NCI-H2171 treated with DMSO at 0.1 percent for 48 hours (cell line): Measurements from ENCODE around the gene OR2T11.
A peak's percentile ranks its signal among the peaks of the same experiment; 100 is the strongest.
"Not testable (repeated sequence)": the region's sequence is repeated elsewhere in the genome, so short reads cannot be mapped to it uniquely, and the experiment has no call there.

ENCODE experiments used
- DNase-seq: peaks from one replicate; lab custom pipeline; 2025; lab: John Stamatoyannopoulos, UW

Gene OR2T11

DNA sequence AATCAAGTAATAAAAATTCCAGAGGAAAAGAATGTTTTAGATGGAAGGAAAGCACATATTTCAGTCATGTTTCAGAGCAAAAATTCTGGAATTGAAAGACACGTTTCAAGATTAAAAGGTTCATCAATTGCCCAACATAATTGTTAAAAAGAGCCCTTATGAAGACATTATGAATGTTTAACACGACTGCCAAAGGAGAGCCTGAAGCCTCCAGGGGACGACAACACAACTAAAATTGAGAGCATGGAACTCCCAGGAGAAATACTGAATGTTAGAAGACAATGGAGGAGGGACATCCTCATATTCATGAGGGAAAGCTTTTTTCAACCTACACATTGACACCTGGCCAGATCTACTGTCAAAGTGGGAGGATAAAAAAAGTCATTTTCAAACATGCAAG is 16.0 kb downstream of the OR2T11 start:
- DNase-seq: peak; percentile 61

DNA sequence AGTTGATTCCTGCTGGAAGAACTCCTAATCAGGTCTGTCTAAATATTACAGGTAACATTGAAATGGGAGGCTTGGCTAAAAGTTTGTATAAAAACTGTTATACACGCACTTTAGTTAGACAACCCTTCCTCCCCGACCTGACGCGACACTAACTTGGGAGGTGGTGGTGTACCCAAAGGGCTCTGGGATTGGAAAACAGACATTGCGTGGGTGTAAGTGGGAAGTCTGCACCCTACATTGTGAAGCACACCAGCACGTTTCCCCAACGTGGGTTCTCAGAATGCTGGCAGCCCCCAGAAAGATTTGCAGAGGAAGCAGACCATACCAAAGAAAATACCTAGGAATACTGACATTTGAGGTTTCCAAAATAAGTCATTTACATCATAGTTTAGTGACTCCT is 16.8 kb downstream of the OR2T11 start:
- DNase-seq: no peak

DNA sequence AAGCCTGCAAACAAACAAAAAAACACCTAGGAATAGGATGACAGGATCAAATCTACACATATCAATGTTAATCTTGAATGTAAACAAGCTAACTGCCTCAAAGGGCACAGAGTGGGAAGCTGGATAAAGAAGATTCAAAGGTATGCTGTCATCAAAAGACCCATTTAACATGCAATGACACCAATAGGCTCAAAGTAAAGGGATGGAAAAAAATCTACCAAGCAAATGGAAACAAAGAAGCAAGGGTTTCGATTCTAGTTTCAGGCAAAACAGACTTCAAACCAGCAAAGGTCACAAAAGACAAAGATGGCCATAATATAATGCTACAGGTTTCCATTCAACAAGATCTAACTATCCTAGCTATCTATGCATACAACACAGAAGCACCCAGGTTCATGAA is 21.1 kb downstream of the OR2T11 start:
- no peak for DNase-seq

DNA sequence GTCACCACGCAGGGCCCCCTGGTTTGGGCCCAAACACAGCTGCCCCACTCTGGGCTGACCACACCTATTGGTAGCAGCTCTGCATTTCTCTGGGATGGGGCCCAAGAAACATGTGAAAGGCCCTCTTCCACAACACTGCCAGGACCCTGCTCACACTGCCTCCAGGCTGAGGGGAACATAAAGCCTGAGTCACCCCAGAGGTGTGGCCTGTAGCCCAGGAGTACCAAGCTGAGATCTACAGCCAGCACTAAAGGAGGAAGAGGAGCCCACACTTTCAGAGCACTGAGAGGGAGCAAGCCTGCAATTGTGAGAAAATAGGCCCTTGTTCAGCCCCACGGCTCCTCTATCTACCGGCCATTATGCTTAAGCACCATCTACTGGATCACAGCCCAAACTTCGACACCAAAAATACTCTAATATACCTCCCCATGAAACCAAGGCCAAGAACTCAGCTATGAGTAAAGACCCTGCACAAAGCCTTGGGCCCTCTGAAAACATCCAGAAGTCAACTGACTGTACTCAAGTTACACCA is 22.9 kb downstream of the OR2T11 start:
- DNase-seq: no peak

DNA sequence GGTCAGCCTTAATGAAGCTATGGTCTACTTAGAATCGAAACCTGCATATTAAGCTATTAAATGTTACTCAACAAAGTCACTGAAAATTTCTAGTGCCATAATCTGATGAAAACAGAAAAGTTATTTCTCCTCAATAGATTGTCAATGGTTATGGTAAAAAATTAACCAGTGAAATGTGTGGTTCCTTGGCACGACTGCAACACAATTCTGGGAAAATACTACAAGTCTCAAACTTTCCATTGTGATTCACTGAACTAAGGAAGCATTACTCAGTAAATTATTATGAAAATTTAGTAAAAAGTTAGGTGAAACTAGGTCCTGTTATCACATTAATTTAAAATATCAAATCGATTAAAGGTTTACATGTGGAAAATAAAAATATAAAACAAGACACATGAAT is 24.6 kb downstream of the OR2T11 start:
- no peak for DNase-seq

DNA sequence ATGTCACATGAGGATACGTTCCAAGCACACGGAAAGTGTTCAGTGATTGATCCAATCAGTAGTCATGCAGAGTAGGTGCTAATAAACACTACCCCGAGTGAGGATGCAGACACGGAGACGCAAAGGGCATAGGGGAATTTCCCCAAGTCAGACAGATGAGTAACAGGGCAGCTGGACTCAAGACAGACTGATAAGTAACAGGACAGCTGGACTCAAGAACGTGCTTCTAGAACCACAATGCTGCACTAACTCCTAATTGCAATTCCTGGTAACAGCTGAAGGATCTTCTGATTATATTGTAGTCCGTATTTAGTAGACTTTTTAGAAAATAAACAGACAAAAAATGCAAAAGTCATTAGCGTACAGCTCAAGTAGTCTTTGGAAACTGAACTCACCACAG is 35.5 kb downstream of the OR2T11 start:
- DNase-seq: no peak

DNA sequence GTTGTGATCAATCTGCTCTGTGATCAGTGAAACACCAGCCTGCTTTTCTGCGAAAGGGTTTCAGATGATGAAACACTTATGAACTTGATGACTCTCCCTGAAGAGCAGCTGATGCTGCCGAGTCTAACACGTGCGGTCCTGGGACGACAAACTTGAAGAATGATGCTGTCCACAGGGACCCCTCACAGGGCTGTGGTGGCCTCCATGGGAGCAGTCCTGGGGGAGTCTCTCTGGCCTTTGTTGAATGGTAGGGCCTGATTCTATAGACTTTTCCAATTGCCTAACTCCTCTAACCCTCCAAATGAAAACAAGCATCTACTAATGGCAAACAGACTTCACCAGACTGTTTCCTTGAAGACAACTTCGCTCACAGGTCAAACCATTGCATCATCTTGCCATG is 37.3 kb downstream of the OR2T11 start, which contains the start of gene OR2T10:
Gene OR2T10, minus strand, starts transcription at position 112 of the 400 bp plus-strand sequence. CDS start 3,932 bp downstream, outside the sequence.
- DNase-seq: no peak

DNA sequence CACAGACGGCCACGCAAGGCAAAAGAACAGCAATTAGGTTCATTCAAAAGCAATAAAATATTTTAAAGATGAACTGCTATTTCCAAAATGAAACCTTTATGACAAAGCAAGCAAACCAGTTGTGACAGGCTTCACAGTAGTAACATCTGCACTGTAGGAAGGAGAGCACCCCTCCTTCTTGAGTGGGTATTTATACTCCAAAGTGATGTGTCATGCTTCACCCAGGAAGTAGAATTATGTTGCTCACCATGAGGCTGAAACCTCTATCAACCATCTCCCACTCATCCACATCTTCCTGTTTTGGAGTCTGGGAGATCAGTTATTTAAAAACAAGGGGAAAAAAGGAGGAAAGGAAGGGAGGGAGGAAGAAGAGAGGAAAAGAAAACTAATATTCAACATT is 38.3 kb downstream of the OR2T11 start:
- no peak for DNase-seq

DNA sequence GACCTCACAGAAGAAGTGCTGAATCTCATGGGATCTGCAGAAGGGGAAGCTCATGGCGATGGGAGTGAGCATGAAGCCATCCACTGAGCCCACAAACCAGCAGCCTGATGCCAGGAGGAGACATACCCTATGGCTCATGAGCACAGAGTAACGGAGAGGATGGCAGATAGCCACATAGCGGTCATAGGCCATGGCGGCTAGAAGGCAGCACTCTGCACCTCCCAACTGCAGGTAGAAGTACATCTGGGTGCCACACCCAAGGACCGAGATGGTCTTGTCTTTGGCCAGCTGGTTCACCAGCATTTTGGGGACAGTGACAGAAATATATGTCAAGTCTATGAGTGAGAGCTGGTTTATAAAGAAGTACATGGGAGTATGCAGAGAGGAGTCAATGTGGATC is 41.7 kb downstream of the OR2T11 start:
- DNase-seq: no peak

DNA sequence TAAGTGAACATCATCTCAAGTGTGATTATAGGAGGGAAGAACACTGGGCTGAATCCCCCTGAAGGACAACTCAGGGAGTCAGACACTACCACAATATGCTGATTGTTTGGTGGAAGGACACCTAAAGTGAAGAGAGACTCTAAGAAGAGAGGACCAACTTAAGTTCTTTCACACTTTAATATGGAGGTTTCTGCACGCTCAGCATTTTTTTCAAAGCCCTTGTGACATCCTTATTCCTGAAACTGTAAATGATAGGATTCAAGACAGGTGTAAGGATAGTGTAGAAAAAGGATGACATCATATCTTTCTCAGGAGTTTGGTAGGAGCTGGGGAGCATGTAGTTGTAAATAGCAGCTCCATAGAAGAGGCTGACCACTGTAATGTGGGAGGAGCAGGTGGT is 42.2 kb downstream of the OR2T11 start:
- DNase-seq: no peak

DNA sequence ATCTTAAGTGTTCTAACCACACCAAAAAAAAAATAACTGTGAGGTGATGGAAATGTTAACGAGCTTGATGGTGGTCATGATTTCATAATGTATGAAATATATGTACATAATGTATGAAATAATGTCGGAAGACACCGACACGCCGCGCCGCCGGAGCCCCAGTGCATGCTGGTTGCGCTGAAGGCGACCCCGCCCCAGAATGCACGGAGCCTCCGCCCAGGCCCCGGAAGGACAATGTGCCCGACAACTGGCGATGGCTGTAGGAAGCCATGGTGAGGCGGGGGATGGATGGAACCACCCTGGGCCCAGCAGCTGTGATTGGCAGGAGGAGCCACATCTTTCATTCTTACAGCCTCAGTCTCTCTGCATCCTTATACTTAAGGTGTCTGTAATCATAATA is 44.8 kb downstream of the OR2T11 start:
- DNase-seq: no peak

DNA sequence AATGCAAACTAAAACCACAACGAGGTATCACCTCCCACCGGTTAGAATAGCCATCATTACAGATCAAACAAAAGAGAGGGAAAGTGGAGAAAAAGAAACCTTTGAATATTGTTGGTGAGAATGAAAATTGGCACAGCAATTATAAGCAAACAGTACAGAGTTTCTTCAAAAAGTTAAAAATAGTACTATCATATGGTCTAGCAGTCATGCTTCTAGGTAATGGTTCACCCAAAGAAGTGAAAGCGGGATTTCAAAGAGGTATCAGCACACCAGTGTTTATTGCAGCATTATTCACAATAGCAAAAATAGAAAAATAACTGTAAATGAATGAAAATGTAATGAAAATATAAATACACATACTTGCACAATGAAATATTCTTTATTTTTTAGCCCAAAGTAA is 45.6 kb downstream of the OR2T11 start:
- no peak for DNase-seq

DNA sequence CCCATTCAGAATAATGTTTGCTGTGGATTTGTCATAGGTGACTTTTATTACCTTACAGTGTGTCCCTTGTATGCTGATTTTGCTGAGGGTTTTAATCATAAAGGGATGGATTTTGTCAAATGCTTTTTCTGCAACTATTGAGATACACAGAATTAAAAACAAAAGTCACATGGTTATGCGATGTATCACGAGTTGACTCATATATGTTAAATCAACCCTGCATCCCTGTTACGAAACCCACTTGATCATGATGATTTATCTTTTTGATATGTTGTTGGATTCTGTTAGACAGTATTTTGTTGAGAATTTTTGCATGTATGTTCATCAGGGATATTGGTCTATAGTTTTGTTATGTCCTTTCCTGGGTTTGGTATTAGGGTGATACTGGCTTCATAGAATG is 49.6 kb downstream of the OR2T11 start:
- no peak for DNase-seq

DNA sequence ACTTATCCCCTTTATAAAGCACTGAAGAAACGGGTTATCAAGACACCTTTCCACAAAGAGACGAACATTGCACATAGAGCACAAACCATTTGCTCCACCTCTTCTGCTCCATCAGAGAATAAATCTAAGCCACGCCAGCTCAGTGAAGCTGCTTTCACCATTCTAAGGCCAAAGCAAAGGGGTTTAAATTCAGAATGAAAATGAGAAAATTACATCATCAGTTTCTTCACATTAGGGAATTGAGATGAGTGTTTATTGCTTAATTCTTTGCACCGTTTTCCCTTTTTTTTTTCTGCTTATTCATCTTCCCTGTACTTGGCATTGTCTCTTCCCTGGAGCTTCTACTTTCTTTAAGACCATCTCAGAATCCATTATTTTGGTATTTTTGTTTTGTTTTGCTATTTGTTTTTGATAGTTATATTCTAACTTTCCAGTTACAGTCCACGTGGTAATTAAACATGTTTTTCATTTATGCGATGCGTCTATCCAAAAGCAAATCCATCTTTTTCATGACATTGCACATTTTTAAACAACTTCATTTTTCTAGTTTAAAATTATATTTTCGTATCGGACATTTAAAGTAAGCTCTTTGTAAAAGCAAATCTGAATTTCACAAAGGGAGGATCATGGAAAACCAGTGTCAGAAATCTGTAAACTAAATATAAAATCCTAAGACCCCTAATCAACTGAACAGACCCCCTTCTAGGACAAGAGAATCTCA is 58.5 kb downstream of the OR2T11 start:
- no peak for DNase-seq

DNA sequence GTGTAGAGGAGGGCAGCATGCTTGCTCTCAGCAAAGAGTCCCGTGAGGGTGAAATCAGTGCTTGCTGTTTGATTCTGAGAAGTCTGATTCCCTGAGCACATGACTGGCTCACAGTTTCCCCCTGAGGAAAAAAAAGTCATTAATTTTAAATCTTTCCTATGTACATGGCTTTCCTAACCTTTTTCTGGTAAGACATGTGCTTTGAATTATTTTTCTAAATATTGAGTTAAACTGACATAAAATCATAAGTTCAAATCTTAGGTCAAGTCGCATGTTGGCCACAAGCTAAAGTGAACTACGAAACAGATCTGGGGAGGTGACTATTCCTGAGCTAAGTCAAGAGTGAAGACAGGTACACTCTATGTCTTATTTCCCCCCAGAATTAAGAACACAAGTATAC is 60.2 kb downstream of the OR2T11 start, which contains the start of gene OR2T34:
Gene OR2T34, minus strand, starts transcription at position 101 of the 400 bp plus-strand sequence. Its CDS starts 0 bp downstream, at position 101.
- not testable (repeated sequence) for DNase-seq

DNA sequence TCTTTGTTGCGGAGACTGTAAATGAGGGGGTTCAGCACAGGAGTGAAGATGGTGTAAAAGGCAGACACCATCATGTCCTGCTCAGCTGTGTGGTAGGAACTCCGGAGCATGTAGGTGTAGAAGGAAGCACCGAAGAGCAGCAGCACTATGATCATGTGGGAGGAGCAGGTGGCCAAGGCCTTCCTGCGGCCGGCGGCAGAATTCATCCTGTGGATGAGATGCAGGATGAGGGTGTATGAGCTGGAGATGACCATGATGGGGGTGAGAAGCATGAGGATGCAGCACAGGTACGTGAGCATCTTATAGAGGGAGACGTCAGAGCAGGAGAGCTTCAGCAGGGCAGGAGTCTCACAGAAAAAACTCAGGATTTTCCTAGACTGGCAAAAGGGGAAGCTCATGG is 61.0 kb downstream of the OR2T11 start:
- DNase-seq: not testable (repeated sequence)
